Measurements from ENCODE around the gene PDCD2L. TPM values are rescaled to one million over a fixed set of nuclear protein-coding genes. Genes with fewer than 3 reads are reported as not detected.
"Not testable (repeated sequence)": the region's sequence is repeated elsewhere in the genome, so short reads cannot be mapped to it uniquely, and the experiment has no call there.

PDCD2L gene
- total RNA-seq, 4 donors from 2014 or later = 8.6 to 14.8 (median 12.5) TPM

- WGBS = 84% methylated on average over 10 of the region's 11 CpGs
- no peak overlapping the region for H3K4me3 ChIP-seq
- TF ChIP-seq EP300 (IDR thresholded peaks at IDR 0.05) = no peak
- TF ChIP-seq CTCF (IDR thresholded peaks at IDR 0.05) = no peak
- TF ChIP-seq POLR2A (IDR thresholded peaks at IDR 0.05; ENCODE audit: low read depth) = no peak
- no peak for TF ChIP-seq POLR2AphosphoS5 (IDR thresholded peaks at IDR 0.05)
- H3K36me3 ChIP-seq = peaks cover 47 to 100% (median 100%) of the 10 kb centered on the region in 4 donors
- no peak for DNase-seq (ENCODE audit: extremely low spot score)
- no peaks in the 10 kb centered on the region for H3K9me3 ChIP-seq
- H3K27me3 ChIP-seq = no peaks in the 10 kb centered on the region
- no peaks in the 10 kb centered on the region for H3K4me1 ChIP-seq
- intact Hi-C loops (cut with DNase I) = no loop called here
- H3K27ac ChIP-seq (replicated peaks in 1 of 4) = no peak overlapping the region
Measured at GRCh38 chr19:34393031-34393430, 11.2 kb upstream of the PDCD2L start.

DNA sequence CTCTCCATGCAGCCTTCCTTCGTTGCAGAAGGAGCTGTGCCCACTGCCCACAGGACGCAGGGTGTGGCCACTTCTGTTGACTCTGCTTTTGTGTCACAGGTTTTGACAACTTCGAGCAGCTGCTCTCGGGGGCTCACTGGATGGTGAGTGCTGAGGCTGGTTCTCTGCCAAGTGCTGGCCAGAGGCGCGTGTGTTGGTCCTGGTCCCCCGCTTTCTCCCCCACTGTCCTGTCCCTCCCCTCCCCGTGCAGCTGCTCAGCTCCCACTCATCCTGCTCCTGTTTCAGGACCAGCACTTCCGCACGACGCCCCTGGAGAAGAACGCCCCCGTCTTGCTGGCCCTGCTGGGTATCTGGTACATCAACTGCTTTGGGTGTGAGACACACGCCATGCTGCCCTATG lies 10.6 kb upstream of the PDCD2L start:
- no peaks in the 10 kb centered on the region for H3K27me3 ChIP-seq
- DNase-seq (ENCODE audit: extremely low spot score) = no peak
- intact Hi-C loops (cut with DNase I) = no loop called here
- no peaks in the 10 kb centered on the region for H3K4me1 ChIP-seq
- H3K9me3 ChIP-seq = no peaks in the 10 kb centered on the region
- TF ChIP-seq EP300 (IDR thresholded peaks at IDR 0.05) (no peak), POLR2A (IDR thresholded peaks at IDR 0.05; ENCODE audit: low read depth) (no peak), CTCF (IDR thresholded peaks at IDR 0.05) (no peak), POLR2AphosphoS5 (IDR thresholded peaks at IDR 0.05) (no peak)
- no peak overlapping the region for H3K4me3 ChIP-seq
- H3K27ac ChIP-seq (replicated peaks in 1 of 4) = no peak overlapping the region
- H3K36me3 ChIP-seq = peaks cover 42 to 100% (median 99%) of the 10 kb centered on the region in 4 donors
- WGBS = 86% methylated on average over 13 of the region's 14 CpGs

GRCh38 chr19:34397853-34398252 lies 6.3 kb upstream of the PDCD2L start:
- no peaks in the 10 kb centered on the region for H3K9me3 ChIP-seq
- no peaks in the 10 kb centered on the region for H3K4me1 ChIP-seq
- H3K27me3 ChIP-seq = no peaks in the 10 kb centered on the region
- H3K36me3 ChIP-seq = peaks cover 64 to 88% (median 83%) of the 10 kb centered on the region in 4 donors
- DNase-seq (ENCODE audit: extremely low spot score) = no peak
- intact Hi-C loops (cut with DNase I) = no loop called here
- TF ChIP-seq POLR2A (IDR thresholded peaks at IDR 0.05; ENCODE audit: low read depth) = no peak
- TF ChIP-seq EP300 (IDR thresholded peaks at IDR 0.05) = no peak
- TF ChIP-seq POLR2AphosphoS5 (IDR thresholded peaks at IDR 0.05) = no peak
- no peak for TF ChIP-seq CTCF (IDR thresholded peaks at IDR 0.05)
- H3K27ac ChIP-seq (replicated peaks in 1 of 4) = no peak overlapping the region
- 84% methylated on average over 1 of the region's 1 CpG for WGBS
- H3K4me3 ChIP-seq = no peak overlapping the region

- intact Hi-C loops (cut with DNase I) = no loop called here
- TF ChIP-seq CTCF (IDR thresholded peaks at IDR 0.05) = no peak
- TF ChIP-seq EP300 (IDR thresholded peaks at IDR 0.05) = no peak
- no peak for TF ChIP-seq POLR2AphosphoS5 (IDR thresholded peaks at IDR 0.05)
- TF ChIP-seq POLR2A (IDR thresholded peaks at IDR 0.05; ENCODE audit: low read depth) = no peak
- no peak overlapping the region for H3K27ac ChIP-seq (replicated peaks in 1 of 4)
- H3K27me3 ChIP-seq = no peaks in the 10 kb centered on the region
- H3K9me3 ChIP-seq = no peaks in the 10 kb centered on the region
- H3K4me3 ChIP-seq = no peak overlapping the region
- no peak for DNase-seq (ENCODE audit: extremely low spot score)
- H3K4me1 ChIP-seq = peaks cover 3 to 12% (median 7%) of the 10 kb centered on the region in 4 donors
- peaks cover 49 to 68% (median 62%) of the 10 kb centered on the region in 4 donors for H3K36me3 ChIP-seq
- WGBS = 87% methylated on average over 9 of the region's 9 CpGs
Measured at GRCh38 chr19:34399886-34400285, 4.3 kb upstream of the PDCD2L start.

- H3K36me3 ChIP-seq = peaks cover 40 to 58% (median 53%) of the 10 kb centered on the region in 4 donors
Measured at GRCh38 chr19:34400844-34401243, 3.4 kb upstream of the PDCD2L start.

More at GRCh38 chr19:34400844-34401243, 3.4 kb upstream of the PDCD2L start:
- H3K27ac ChIP-seq (replicated peaks in 1 of 4); intact Hi-C loops (cut with DNase I); H3K9me3 ChIP-seq; H3K27me3 ChIP-seq; H3K4me3 ChIP-seq; DNase-seq (ENCODE audit: extremely low spot score): not testable (repeated sequence)
- 94% methylated on average over 8 of the region's 8 CpGs for WGBS
- peaks cover 5 to 16% (median 12%) of the 10 kb centered on the region in 4 donors for H3K4me1 ChIP-seq

Measured in esophagus muscularis mucosa (tissue), 4 donors.